NCI-H2107 (cell line): ENCODE measurements around the gene GGA2.
A peak's percentile ranks its signal among the peaks of the same experiment; 100 is the strongest.
"Not testable (repeated sequence)": the region's sequence is repeated elsewhere in the genome, so short reads cannot be mapped to it uniquely, and the experiment has no call there.

ENCODE experiments used
- DNase-seq: peaks from one replicate; lab custom pipeline; 2025; lab: John Stamatoyannopoulos, UW

The GGA2 gene

DNA sequence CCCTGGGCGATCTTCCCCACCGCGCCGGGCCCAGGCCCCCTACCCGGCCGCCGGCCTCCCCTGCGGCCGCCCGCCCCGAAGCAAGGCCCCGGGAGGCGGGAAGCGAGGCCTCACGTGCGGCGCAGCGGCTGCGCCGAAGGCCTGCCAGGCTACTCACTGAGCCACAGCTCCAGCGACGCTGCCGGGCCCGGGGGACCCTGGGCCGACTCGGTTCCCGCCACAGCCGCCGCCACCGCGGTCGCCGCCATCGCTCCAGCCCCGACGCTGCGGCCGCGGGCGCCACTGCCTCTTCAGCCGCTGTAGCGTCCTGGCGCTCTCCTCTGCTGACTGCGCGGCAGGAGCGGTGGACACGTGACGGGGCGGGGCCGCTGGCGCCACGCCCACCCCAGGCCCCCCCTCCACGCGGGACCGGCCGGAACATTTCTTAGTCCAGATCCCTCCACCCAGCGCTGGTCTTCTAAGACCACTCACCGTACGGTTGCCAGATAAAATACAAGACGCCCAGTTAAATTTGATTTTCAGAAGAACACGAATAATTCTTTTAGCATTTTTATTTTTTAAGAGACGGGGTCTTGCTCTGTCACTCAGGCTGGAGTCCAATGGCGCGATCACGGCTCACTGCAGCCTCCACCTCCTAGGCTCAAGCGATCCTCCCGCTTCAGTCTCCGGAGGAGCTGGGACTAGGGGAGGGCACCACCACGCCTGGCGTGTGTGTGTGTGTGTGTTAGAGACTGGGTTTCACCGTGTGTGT, at the start of gene GGA2:
GGA2 (minus strand) TSS at position 331 of the 751 bp plus-strand sequence; CDS start at position 248, 83 bp downstream.
- peak; percentile 21 for DNase-seq

DNA sequence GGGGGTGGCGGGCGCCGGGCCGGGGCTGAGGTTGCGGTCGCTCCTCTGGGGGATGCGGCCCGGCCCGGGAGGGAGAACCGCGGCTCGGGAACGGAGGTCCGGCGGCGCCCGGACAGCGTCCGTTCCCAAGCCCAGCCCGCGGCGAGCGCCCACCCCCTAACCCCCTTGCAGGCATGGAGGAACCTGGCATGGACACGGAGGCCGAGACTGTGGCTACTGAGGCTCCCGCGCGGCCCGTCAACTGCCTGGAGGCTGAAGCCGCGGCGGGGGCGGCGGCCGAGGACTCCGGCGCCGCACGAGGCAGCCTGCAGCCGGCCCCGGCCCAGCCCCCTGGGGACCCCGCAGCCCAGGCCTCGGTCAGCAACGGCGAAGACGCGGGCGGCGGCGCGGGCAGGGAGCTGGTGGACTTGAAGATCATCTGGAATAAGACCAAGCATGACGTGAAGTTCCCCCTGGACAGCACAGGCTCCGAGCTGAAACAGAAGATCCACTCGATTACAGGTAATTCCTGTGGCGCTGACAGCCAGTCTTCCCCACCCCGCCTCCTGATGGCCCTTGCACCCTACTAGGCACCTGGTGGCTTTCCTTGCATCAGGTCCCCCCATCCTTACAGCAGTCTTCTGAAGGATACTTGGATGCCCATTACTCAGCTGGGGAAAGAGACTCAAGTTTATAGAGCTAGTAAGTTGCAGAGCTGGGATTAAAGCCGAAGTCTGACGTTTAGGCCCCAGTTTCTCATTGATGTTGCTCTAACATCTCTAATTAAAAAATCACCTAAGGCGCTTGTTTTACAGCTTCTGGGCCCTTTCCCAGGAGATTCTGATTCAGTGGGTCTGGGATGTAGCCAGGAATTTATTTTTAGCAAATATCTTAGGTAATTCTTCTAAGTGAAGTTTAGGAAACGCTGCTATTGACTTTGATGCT, 47.7 kb upstream of the GGA2 start:
- DNase-seq, result no peak

- DNase-seq, result peak; percentile 99
Observed at GRCh38 chr16:23556881-23557778, 46.8 kb upstream of the GGA2 start, which contains the start of the genes EARS2 and UBFD1. Gene EARS2 (minus strand): TSS chr16:23557350. CDS start chr16:23557343, 7 bp downstream. Gene UBFD1 (plus strand): TSS chr16:23557727. CDS start chr16:23557743, 16 bp downstream.

DNA sequence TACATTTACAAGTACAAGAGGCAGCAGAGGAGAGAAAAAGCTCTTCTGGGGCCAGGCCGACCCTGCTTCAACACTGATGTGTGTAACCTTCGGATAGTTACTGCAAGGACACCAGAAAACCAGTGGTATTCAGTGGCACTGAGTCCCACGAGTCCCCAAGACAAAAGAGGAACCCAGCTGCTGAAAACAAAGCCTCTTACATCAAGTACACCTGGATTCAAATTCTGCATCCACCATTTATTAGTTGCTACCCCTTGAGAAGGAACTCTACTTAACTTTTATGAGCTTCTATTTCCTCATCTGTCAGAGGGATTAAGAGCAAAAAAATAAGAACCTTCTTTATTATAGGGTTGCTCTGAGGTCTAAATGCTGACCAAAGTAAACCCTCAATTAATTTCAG, 44.2 kb upstream of the GGA2 start:
- no peak for DNase-seq

DNA sequence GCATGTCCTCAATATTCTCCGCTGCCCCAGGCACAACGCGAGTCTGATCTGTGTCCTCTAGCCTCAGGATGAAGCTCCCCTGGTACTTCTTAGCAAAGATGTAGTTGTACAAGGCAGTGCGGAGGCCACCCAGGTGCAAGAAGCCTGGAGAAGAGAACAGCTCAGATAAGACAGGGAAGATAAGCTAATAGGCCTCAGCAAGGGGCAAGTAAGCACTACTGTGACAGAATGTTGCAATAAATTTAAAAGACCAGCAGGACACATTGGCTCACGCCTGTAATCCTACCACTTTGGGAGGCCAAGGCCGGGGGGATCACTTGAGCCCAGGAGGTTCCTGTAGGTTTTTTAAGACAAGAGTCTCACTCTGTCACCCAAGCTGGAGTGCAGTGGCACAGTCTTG, 41.9 kb upstream of the GGA2 start:
- DNase-seq, result no peak

GRCh38 chr16:23549938-23550337, 39.6 kb upstream of the GGA2 start:
- no peak for DNase-seq

- DNase-seq, result no peak
Observed at GRCh38 chr16:23544436-23544835, 34.1 kb upstream of the GGA2 start.

DNA sequence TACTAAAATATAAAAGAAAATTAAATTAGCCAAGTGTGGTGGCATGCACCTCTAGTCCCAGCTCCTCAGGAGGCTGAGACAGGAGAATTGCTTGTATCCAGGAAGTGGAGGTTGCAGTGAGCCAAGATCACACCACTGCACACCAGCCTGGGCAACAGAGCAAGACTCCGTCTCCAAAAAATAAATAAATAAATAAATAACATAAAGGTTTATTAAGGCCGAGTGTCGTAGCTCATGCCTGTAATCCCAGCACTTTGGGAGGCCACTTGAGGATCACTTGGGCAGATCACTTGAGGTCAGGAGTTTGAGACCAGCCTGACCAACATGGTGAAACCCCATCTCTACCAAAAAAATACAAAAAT, 30.5 kb upstream of the GGA2 start:
- DNase-seq, result not testable (repeated sequence)

DNA sequence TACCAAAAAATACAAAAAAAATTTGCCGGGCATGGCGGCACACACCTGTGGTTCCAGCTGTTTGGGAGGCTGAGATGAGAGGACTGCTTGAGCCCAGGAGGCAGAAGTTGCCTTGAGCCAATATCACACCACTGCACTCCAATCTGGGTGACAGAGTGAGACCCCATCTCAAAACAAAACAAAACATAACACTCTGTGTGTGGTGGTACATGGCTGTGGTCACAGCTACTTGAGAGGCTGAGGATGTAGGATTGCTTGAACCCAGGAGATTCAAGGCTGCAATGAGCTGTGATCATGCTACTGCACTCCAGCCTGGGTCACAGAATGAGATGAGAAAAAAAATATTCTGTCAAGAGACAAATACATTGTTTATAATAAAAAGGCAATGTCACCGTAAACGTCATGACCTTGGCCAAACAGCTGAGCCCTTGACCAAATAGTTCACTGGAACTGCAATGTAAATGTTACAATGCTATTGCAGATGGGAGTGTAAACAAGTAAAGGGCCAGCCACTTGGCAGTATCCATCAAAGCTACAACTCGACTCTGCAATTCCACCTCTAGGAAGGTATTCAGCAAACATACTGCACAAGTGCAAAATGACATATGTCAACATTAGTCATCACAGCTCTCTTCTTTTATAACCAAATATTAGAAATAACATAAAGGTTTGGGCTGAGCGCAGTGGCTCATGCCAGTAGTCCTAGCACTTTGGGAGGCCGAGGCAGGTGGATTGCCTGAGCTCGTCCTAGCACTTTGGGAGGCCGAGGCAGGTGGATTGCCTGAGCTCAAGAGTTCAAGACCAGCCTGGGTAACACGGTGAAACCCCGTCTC, 29.9 kb upstream of the GGA2 start:
- DNase-seq, result no peak

DNA sequence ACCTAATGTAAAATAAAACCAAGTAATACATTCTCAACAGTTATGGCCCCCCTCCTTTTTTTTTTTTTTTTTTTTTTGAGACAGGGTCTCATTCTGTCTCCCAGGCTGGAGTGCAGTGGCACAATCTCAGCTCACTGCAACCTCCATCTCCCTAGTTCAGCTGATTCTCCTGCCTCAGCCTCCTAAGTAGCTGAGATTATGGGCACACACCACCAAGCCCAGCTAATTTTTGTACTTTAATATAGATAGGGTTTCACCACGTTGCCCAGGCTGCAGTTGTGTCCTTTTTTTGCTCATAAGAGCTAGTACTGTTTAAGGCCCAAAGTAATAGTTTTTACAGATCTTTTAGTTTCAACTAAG, 28.6 kb upstream of the GGA2 start:
- no peak for DNase-seq

DNA sequence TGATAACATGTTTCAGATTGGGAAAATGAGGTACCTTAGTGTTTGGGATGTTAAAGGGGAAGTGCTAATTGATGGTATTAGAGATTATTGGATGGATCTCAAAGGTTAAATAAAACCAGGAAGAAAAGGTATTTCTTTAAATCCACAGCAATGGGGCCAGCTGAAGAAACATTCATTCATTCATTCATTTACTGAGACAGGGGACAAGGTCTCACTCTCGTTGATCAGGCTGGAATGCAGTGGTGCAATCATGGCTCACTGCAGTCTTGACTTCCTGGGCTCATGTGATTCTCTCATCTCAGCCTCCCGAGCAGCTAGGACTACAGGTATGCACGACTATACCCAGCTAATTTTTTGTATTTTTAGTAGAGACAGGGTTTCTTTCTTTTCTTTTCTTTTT, 27.1 kb upstream of the GGA2 start:
- DNase-seq, result no peak

GRCh38 chr16:23535901-23536300, 25.6 kb upstream of the GGA2 start:
- no peak for DNase-seq

GRCh38 chr16:23534868-23535860, 24.9 kb upstream of the GGA2 start:
- no peak for DNase-seq

DNA sequence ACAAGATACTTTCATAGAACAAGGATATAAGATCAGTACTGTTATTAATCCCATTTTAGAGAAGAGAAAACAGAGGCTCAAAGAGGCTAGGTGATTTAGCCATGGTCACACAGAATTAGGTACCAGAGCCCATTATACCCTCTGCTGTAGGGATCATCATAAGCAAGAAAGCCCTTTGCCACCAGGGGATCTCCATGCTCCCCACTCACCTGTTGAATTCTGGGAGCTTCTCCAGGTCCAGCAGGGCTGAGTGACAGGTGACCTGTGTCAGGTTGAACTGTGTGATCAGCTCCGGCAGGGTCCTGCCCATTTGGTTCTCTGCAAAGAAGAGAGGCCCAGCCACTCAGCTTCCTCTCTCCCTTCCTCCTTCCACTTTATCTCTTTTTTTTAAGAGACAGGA, 22.2 kb upstream of the GGA2 start:
- no peak for DNase-seq

- DNase-seq, result no peak
Observed at GRCh38 chr16:23530062-23530461, 19.8 kb upstream of the GGA2 start.

GRCh38 chr16:23528644-23529310, 18.5 kb upstream of the GGA2 start:
- no peak for DNase-seq

- DNase-seq, result peak; percentile 33
Observed at GRCh38 chr16:23527961-23528643, 17.8 kb upstream of the GGA2 start.

DNA sequence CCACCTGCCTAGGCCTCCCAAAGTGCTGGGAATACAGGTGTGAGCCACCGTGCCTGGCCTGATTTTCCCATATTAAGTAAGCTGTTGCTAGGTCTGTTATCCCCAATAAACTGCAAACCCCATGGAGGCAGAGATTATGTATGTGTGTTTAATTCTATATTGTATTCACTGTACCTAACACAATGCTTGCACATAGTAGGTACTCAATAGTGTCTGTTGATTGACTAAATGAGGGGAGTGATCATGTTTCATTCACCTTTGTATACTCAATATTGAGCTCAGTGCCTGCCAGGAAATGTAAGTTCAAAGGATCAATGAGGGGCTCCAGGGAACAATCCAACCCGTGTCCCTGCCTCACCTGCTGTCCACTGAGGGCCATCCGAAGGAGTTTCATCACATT, 14.6 kb upstream of the GGA2 start:
- DNase-seq, result no peak
